ENCODE data around the gene MTHFSD.

Gene MTHFSD

GRCh38 chr16:86519649-86520316 lies 35.3 kb downstream of the MTHFSD start:
- peak; percentile 83 for DNase-seq (ENCODE audit: low spot score)
- in situ Hi-C loops (cut with MboI; ENCODE audit: low pct_unique_long_range_greater_than_20kb, low sequenced_read_pairs, unreplicated experiment) = loop anchor here (10.0 to 25.0 kb wide), 3 partner anchors 45 to 707 kb away; partner anchors contain the start of gene FOXC2
- peak; percentile 91 for TF ChIP-seq CTCF (IDR thresholded peaks at IDR 0.05; ENCODE audit: extremely low read depth, insufficient read depth, missing control alignments)

- in situ Hi-C loops (cut with MboI; ENCODE audit: low pct_unique_long_range_greater_than_20kb, low sequenced_read_pairs, unreplicated experiment) = loop anchor here (10.0 to 25.0 kb wide), 3 partner anchors 46 to 707 kb away; partner anchors contain the start of gene FOXC2
- no peak for TF ChIP-seq CTCF (IDR thresholded peaks at IDR 0.05; ENCODE audit: extremely low read depth, insufficient read depth, missing control alignments)
- DNase-seq (ENCODE audit: low spot score) = no peak
Measured at GRCh38 chr16:86519007-86519648, 35.9 kb downstream of the MTHFSD start.

- in situ Hi-C loops (cut with MboI; ENCODE audit: low pct_unique_long_range_greater_than_20kb, low sequenced_read_pairs, unreplicated experiment) = loop anchor here (10.0 to 25.0 kb wide), 3 partner anchors 47 to 705 kb away; partner anchors contain the start of gene FOXC2
- TF ChIP-seq CTCF (IDR thresholded peaks at IDR 0.05; ENCODE audit: extremely low read depth, insufficient read depth, missing control alignments) = peak; percentile 85
- DNase-seq (ENCODE audit: low spot score) = peak; percentile 77
Measured at GRCh38 chr16:86517652-86518258, 37.3 kb downstream of the MTHFSD start.

DNA sequence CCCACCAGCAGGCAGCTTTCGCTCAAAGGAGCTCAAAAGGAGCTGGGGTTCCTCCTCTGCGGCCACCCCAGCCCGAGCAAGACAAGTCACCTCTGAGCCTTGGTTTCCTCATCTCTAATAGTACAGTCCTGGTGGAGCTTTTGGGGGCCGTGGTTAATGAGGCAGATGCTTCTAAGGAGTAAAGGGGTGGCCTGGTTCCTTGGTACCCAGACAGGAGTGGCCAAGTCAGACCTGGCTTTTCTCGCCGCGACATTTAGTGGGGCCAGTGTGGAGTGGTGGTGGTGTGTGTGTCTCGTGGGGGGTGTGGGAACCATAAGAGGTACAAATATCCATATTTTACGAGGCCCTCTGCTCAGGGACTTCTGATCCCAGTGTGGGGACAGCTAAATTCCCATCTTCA lies 38.0 kb downstream of the MTHFSD start:
- TF ChIP-seq CTCF (IDR thresholded peaks at IDR 0.05; ENCODE audit: extremely low read depth, insufficient read depth, missing control alignments) = no peak
- DNase-seq (ENCODE audit: low spot score) = no peak
- in situ Hi-C loops (cut with MboI; ENCODE audit: low pct_unique_long_range_greater_than_20kb, low sequenced_read_pairs, unreplicated experiment) = loop anchor here (10.0 to 25.0 kb wide), 3 partner anchors 48 to 705 kb away; partner anchors contain the start of gene FOXC2

- no peak for DNase-seq (ENCODE audit: low spot score)
- no peak for TF ChIP-seq CTCF (IDR thresholded peaks at IDR 0.05; ENCODE audit: extremely low read depth, insufficient read depth, missing control alignments)
- in situ Hi-C loops (cut with MboI; ENCODE audit: low pct_unique_long_range_greater_than_20kb, low sequenced_read_pairs, unreplicated experiment) = loop anchor here (10.0 to 25.0 kb wide), 3 partner anchors 48 to 704 kb away; partner anchors contain the start of gene FOXC2
Measured at GRCh38 chr16:86516623-86517003, 38.4 kb downstream of the MTHFSD start.

- no peak for TF ChIP-seq CTCF (IDR thresholded peaks at IDR 0.05; ENCODE audit: extremely low read depth, insufficient read depth, missing control alignments)
- in situ Hi-C loops (cut with MboI; ENCODE audit: low pct_unique_long_range_greater_than_20kb, low sequenced_read_pairs, unreplicated experiment) = loop anchor here (10.0 to 25.0 kb wide), 3 partner anchors 49 to 704 kb away; partner anchors contain the start of gene FOXC2
Measured at GRCh38 chr16:86515777-86516622, 39.0 kb downstream of the MTHFSD start.

More at GRCh38 chr16:86515777-86516622, 39.0 kb downstream of the MTHFSD start:
- DNase-seq (ENCODE audit: low spot score) = no peak

All from GM13977 (cell line).